Activated CD4-positive, alpha-beta memory T cell treated with anti-CD3 and anti-CD28 coated beads for 36 hours (primary cell): ENCODE data around the gene AVL9. TPM values are rescaled to one million over a fixed set of nuclear protein-coding genes. Genes with fewer than 3 reads are reported as not detected.
"Not testable (repeated sequence)": the region's sequence is repeated elsewhere in the genome, so short reads cannot be mapped to it uniquely, and the experiment has no call there.

Experiments
- CTCF ChIA-PET: fragments of 350-600 bp; sonication (Branson Sonifier 250); formaldehyde crosslinking; loops from one replicate; lab custom pipeline; 2021; ENCODE audit warnings: antibody characterized with exemption, inconsistent platforms; lab: Charles Lee
- POLR2A ChIA-PET: fragments of 350-600 bp; sonication (Branson Sonifier 250); formaldehyde crosslinking; loops from one replicate; lab custom pipeline; 2021; ENCODE audit warnings: antibody characterized with exemption; lab: Charles Lee
- DNase-seq: peaks from one replicate; pipeline ENCODE4 v3.0.0-alpha.2; 2020
- H3K27ac Mint-ChIP-seq: one replicate; pipeline ENCODE4 v1.8.0; 2021; ENCODE audit warnings: mixed read lengths
- H3K27me3 Mint-ChIP-seq: one replicate; pipeline ENCODE4 v1.8.0; 2021; ENCODE audit warnings: mixed read lengths
- H3K36me3 Mint-ChIP-seq: one replicate; pipeline ENCODE4 v1.8.0; 2021; ENCODE audit warnings: mixed read lengths
- H3K4me1 Mint-ChIP-seq: one replicate; pipeline ENCODE4 v1.8.0; 2021; ENCODE audit warnings: low read depth, mixed read lengths
- H3K4me3 Mint-ChIP-seq: one replicate; pipeline ENCODE4 v1.8.0; 2021; ENCODE audit warnings: mild to moderate bottlenecking, mixed read lengths
- H3K9me3 Mint-ChIP-seq: one replicate; pipeline ENCODE4 v1.8.0; 2021; ENCODE audit warnings: mixed read lengths
- intact Hi-C: fragments of 100-400 bp; cut with micrococcal nuclease; formaldehyde crosslinking; loops from one replicate; pipeline ENCODE4 v1.15.1; 2023
- total RNA-seq, 2 experiments: library from RNA; stranded (reverse); gene quantifications; one replicate each; pipeline ENCODE4 v1.2.3, GENCODE V29; 2021

AVL9 gene
- total RNA-seq, 2 experiments from 2014 or later: 39.6 to 44.2 TPM

GRCh38 chr7:32634798-32635393 is 139.6 kb downstream of the AVL9 start:
- CTCF ChIA-PET, H3K4me1 Mint-ChIP-seq, H3K27ac Mint-ChIP-seq, H3K27me3 Mint-ChIP-seq, DNase-seq, H3K36me3 Mint-ChIP-seq, POLR2A ChIA-PET, H3K9me3 Mint-ChIP-seq, H3K4me3 Mint-ChIP-seq: not testable (repeated sequence)
- intact Hi-C loops: loop anchor here (5.0 kb wide), 1 partner anchor 143 kb away; the partner anchor contains the start of gene LSM5

GRCh38 chr7:32636725-32637462 is 141.6 kb downstream of the AVL9 start:
- DNase-seq, H3K36me3 Mint-ChIP-seq, H3K27me3 Mint-ChIP-seq, POLR2A ChIA-PET, H3K4me1 Mint-ChIP-seq, H3K9me3 Mint-ChIP-seq, H3K27ac Mint-ChIP-seq, CTCF ChIA-PET, H3K4me3 Mint-ChIP-seq: not testable (repeated sequence)
- intact Hi-C loops: loop anchor here (5.0 kb wide), 1 partner anchor 145 kb away; the partner anchor contains the start of gene LSM5

- POLR2A ChIA-PET, CTCF ChIA-PET, H3K36me3 Mint-ChIP-seq, H3K4me3 Mint-ChIP-seq, H3K4me1 Mint-ChIP-seq, H3K9me3 Mint-ChIP-seq, DNase-seq, H3K27ac Mint-ChIP-seq: not testable (repeated sequence)
- intact Hi-C loops: loop anchor here (5.0 kb wide), 1 partner anchor 145 kb away; the partner anchor contains the start of gene LSM5
- H3K27me3 Mint-ChIP-seq: peaks cover 13% of the 10 kb centered on the region
Observed at GRCh38 chr7:32637611-32638010, 142.3 kb downstream of the AVL9 start.

Other genes with a start within 250 kb of the AVL9 start
- gene LSM5, start 5.1 kb upstream of the AVL9 start, total RNA-seq: 100 to 1,000 TPM; 111 to 120 TPM